DMS153 treated with DMSO at 0.1 percent for 48 hours (cell line): ENCODE results near the gene CORO7.
"Not testable (repeated sequence)": the region's sequence is repeated elsewhere in the genome, so short reads cannot be mapped to it uniquely, and the experiment has no call there.

Source experiments
- DNase-seq: peaks from one replicate; lab custom pipeline; 2025; ENCODE audit not compliant: unreplicated experiment; lab: John Stamatoyannopoulos, UW

Gene CORO7

DNA sequence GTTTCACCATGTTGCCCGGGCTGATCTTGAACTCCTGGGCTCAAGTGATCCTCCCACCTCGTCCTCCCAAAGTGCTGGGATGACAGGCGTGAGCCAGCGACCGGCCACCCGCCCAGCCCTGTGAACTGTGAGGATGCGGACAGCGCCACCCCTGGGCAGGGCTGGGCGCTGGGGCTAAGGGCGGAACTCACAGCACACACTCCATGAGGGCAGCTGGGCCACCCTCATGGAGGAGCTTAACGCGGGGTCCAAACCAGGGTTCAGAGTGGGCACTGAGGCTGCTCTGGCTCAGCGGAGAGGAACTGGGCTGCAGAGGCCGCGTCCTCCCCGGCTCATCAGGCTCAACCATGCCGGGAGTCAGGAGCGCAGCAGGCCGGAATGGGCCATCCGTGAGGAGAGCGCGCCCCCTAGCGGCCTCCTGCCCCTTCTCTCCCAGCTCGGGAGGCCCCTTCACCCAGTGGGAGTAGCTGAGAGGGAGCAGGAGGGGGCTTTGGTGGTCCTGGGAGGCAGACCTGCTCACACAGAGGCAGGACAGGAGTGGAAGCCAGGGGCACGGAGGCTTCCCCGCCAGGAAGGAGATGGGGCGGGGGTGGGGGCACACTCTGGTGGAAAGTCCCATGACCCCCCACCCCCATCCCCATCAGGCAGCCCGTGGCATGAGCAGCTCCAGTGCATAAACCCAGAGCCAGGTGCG, 13.8 kb downstream of the CORO7 start:
- peak; percentile 55 for DNase-seq

- DNase-seq = no peak
Measured at GRCh38 chr16:4401510-4401909, 14.9 kb downstream of the CORO7 start.

DNA sequence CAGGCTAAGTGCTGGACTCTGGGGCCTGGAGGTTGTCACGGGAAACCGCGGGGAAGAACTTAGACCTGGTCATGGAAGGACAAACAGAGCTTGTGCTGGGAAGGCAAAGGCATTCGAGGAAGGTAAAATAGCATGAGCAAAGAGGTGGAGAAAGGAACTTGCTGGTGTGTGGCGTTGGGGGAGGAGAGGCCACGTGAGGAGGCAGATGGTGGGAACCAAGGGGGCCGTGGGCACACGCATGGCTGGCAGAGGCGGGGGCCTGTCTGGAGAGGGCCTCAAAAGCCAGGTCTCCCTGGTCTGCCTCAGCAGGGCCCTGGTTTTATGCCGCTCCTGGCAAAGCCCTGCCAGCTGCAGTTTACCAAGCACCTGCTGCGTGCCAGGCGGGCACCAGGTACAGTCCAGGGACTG, 15.3 kb downstream of the CORO7 start:
- no peak for DNase-seq

GRCh38 chr16:4399001-4399730, 17.2 kb downstream of the CORO7 start:
- DNase-seq = no peak

DNA sequence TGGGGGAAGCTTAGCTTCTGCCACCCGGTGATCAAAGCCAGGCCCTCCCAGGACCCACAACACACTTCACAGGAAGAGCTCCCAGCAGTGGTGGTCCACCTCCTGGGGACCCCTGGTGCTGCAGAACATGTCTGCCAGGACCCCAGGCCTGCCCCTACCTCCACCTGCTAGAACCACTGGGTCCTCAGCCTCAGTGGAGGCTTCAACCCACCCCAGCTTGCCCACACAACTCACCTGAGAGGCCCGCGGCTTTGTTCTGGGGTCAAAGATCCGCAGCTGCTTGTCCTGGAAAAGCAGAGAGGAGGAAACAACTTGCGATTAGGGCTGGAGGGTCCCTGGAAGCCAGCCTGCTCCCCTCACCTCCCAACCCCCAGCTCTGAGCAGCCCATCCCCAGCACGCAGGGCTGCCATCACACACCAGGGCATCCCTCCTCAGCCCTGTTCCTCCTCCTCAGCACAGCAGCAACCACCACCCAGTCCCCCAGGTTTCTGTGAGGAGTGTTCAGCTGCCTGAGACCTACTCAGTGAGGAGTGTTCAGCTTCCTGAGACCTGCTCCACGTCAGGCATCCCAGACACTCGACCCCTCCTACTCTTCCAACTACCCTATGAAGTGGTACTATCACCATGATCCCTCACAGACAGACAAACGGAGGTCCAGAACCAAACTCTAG, 21.2 kb downstream of the CORO7 start:
- no peak for DNase-seq

DNA sequence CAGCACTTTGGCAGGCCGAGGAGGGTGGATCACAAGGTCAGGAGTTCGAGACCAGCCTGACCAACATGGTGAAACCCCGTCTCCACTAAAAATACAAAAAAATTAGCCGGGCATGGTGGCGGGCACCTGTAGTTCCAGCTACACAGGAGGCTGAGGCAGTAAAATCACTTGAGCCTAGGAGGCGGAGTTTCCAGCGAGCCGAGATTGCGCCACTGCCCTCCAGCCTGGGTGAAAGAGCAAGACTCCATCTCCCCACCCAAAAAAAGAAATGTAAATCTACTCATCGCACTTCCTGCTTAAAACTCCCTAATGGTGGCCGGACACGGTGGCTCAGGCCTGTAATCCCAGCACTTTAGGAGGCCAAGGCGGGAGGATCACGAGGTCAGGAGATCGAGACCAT, 22.5 kb downstream of the CORO7 start:
- not testable (repeated sequence) for DNase-seq

- DNase-seq = no peak
Measured at GRCh38 chr16:4393240-4393600, 23.2 kb downstream of the CORO7 start.

GRCh38 chr16:4392382-4393239, 23.8 kb downstream of the CORO7 start:
- peak; percentile 5 for DNase-seq

- no peak for DNase-seq
Measured at GRCh38 chr16:4391631-4392381, 24.6 kb downstream of the CORO7 start.

DNA sequence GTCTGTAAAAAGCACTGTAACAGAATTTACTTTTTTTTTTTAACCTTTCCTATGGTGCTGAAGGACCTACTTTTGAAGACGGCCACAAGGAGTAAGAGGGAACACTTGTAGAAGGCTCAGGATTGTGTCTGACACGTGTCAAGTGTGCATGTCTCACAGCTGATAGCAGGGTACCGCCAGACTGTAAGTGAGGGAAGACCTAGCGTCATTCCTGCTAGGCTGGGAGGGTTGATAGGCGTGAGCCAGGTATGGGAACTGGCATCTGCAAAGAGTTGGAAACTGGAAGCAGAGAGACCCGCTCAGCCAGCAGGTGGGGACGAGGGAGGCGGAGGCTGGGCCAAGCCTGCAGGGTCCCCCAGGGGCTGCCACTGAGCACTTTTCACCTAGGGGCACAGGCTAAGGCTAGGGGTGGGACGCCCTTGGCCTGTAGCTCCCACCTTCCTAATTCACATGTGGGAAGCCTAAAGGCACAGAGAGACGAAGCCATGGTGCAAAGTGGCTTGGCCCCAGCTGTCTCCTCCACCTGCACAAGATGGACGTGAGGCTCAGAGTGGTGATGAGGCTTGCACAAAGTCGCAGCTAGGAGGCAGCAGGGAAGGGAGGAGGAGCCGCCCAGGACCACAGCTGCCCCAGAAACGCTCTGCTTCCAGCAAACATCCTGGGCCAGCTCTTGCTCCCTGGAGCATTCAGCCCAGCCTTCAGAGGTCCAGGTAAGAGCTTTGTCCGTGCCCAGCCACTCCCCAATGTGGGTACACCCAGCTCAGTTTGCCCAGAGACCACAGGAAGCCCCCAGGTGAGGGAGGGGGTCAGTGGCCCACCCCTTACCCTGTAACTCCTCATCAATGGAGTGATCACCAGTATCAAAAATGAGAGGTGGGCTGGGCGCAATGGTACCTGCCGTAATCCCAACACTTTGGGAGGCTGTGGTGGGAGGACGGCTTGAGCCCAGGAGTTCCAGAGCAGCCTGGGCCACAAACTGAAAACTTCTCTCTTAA, 25.8 kb downstream of the CORO7 start:
- DNase-seq = no peak

DNA sequence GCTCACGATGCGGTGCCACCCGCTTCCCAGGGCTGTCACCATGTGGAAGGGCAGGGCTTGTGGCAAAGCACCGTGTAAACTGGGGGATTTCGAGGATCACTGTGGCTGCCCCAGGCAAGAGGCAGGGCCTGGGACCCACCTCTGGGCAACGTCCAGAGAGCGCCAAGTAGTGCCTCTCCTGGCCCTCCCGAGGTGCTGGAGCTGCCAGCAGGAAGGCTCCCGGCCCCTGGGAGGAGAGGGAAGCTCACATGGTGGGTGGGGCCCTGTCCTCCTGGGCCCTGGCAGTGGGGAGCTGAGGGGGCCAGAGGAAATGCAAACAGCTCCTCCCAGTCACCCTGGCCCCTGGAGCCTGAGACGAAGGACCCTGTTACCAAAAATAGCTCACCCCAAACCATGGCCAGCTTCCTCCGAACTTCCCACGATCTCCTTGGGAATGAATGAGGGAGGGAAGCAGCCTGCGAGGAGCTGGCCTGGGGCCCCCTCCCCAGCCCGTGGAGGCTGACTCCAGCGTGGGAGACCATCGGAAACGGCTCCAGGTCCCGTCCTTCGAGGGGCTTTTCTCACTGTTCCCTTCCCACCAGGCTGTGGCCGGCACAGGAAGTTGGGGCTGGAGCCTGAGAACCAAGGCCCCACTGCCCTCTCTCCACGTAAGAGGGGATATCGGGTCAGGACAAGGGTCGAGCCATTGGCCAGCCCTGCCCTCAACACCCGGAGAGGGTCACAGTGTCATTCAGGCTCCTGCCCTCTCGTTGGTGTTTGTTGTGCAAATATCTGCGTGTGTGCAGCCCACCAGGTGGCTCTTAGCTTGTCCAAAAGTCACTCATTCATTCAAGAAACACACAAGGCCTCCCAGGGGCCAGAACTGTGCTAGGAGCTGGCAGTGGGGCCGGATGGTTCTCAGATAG, 27.1 kb downstream of the CORO7 start:
- DNase-seq = no peak

GRCh38 chr16:4388271-4389021, 27.9 kb downstream of the CORO7 start:
- no peak for DNase-seq

DNA sequence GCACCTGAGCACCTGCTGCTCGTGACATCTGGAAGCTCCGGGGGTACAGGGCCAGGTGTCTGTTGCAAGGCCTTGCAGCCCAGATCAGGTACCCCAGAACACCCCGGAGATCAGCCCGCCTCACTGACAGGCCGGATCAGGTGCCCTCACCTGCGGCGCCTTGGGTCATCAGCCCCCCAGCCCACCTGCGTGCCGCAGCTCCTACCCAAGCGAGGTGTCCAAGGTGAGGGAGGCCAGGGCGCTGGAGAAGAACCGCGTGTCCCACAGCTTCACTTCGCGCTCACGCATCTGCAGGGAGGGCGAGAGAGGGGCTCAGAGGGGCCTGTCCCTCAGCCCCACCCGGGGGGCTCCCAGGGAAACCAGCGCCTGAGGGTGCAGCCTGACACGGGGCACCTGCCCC, 28.6 kb downstream of the CORO7 start:
- DNase-seq = no peak

GRCh38 chr16:4386951-4387565, 29.3 kb downstream of the CORO7 start:
- no peak for DNase-seq

DNA sequence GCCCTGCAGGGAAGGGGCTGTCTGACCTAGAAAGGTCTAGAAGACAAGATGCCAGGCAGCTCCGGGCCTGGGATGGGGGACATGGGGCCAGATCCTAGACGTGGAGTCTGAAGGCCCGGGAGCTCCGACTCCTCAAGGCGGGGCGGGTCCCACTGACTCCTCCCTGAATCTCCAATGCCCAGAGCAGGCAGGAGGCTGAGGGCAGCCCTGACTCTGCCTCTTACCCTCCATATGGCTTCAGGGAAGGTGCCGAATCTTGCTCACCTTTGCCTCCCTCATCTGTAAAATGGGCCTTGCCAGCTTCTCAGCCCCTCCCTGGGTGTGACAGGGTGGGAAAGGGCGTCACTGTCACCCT, 30.0 kb downstream of the CORO7 start:
- no peak for DNase-seq

GRCh38 chr16:4385789-4386450, 30.5 kb downstream of the CORO7 start:
- no peak for DNase-seq
